COR-L47 (cell line): ENCODE data around the gene MLLT11.
"Not testable (repeated sequence)": the region's sequence is repeated elsewhere in the genome, so short reads cannot be mapped to it uniquely, and the experiment has no call there.

Experiments used
- DNase-seq: peaks from one replicate; lab custom pipeline; 2025; lab: John Stamatoyannopoulos, UW

Gene MLLT11

GRCh38 chr1:151056149-151056548 lies 4.0 kb upstream of the MLLT11 start:
- no peak for DNase-seq

DNA sequence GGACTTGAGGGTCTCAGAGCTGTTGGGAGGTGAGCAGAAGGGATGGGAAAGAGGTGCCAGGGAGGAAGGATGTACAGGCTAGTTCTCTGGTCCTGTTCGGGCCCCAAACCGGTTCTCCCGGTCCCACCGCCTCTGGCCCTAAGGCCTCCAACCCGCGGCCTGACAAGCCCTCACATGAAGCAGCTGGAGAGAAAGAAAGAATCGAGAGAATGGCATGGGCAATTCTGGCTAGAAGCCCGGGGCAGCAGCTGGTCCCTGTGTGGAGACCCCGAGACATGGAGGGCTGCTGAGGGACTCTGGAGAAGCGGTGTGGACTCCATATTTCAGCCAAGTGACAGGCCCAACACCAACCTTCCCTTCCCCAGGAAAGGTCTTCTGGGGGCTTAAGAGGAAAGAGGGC lies 1.5 kb upstream of the MLLT11 start:
- DNase-seq = peak; percentile 24

DNA sequence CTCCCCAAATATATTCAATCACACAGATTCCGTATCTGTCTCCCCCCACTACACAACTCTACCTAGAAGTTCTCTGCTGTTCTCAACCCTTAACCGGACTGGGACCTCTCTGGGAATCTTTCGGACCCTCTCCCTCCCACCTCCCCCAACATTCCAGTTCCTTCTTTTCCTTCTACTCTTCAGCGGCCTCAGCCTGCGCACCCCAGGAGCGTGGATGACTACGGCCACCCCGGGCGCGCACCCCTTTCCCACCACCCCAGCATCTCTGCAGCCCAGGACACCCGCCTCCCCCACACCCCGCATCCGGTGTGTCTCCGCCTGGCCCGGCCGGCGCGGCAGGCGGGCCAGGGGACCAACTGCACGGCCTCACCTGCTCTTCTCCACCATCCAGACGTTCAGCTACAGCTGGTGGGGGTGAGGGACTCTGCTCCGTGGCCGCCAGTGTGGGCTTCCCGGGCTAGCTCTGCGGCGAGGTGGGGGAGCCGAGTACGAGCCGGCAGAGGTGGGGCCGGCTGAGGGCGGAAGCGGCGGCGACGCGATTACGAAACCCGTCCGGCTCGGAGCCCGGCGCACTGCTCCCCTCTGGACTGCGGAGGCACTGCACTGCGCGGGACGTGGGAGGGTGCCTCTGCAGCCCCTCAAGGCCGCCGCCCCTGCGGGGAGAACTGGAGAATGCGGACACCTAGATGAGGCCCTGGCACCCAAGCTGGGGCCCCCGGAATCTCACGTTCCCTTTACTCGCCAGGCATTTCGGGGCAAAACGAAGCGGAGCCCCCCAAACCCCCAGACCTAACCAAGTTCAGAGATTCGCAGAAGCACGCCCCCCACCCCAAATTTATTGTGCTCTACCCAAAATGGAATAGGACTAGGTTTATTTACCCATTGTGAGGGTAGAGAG lies 839 bp upstream of the MLLT11 start, which contains the start of gene CDC42SE1:
CDC42SE1 (minus strand) TSS at position 514 of the 898 bp plus-strand sequence. CDS start 3,892 bp downstream, outside the sequence.
- DNase-seq = peak; percentile 84

DNA sequence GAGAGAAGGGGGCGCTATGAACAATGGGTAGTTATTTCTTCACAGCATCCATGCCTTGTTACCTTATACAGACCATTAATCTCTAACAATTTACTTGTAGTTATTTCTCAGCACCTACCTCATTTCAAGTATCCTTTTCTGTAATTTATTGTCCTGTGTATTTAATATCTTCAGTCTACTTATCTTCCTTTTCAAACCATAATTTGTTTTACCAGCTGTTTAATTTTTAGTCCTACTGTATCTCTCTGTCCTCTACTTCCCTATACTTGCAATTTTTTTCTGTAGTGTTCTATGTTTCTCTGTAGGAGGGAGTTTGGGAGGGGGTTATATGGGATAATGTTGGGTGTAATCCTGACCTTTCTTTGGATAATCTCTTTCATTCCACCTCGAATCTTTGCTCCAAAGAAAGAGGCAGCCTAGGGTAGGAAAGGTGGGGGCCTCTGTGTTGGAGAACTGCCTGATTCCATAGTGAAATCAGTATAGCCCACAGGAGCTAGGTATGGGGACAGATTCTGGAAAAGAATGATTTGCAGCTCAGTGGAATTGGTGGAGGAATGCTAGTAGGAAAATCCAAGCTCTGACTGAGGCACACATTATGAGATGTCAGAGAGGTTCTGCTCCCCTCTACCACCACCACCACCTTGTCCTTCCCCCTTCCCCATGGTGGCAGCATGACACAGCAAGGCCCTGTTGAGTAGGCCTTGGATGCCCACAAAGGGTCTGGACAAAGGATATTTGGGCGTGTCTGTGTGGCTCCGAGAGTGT lies 642 bp downstream of the MLLT11 start:
- peak; percentile 42 for DNase-seq

DNA sequence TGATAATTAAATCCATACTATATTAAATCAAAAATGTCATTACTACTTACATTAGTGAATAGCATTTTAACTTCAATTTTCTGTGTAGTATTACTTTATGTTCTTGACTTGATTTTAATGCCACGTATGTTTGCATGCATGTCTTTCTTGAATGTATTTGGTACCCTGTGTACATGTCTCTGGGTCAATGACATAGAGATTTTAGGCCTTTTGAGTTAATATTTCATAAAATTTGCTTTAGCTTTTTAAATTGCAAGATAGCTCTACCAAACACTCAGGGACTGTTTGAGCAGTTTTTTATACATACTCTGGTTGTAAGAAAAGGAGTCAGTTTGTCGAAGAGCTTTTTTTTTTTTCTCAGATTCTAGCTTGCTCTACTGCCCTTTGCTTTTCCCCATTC lies 1.5 kb downstream of the MLLT11 start:
- DNase-seq = no peak

DNA sequence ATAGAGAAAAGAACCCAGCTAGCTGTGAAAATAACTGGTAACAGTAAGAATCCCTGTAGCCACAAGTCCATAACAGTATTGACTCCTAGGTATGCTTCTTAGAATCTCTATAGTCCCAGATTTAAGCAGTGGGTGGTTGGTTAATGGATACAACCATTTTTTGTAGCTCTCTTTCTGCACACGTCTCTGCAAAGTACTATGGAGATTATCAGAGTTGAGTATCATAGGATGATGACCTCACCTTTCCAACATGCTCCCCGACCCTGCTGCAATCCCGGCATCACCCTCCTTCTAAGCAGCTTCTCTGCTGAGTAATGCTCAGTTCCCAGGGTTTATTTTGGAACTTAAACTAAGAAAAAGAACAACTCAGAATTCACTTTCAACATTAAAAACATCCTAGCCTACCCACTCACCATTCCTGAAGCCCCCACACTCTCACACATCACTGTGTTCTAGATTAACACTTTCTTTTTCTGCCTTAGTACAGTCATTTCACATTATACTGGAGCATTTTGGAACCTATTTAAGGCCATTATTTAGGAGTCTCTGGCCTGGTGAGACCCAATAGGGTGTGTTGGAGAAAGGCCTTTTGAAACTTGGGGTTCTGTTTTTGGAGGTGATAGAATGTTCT lies 2.7 kb downstream of the MLLT11 start:
- DNase-seq = no peak

- DNase-seq = no peak
Measured at GRCh38 chr1:151065089-151065645, 5.0 kb downstream of the MLLT11 start.

DNA sequence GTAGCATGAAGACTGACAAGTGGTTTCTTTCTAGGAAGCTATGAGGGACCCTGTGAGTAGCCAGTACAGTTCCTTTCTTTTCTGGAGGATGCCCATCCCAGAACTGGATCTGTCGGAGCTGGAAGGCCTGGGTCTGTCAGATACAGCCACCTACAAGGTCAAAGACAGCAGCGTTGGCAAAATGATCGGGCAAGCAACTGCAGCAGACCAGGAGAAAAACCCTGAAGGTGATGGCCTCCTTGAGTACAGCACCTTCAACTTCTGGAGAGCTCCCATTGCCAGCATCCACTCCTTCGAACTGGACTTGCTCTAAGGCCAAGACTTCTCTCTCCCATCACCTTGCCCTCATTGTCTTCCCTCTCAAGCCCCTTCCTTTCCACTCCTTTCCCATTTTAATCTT lies 7.0 kb downstream of the MLLT11 start:
- DNase-seq = no peak

GRCh38 chr1:151069103-151069486 lies 8.9 kb downstream of the MLLT11 start:
- DNase-seq = no peak

- peak; percentile 81 for DNase-seq
Measured at GRCh38 chr1:151070474-151071276, 10.5 kb downstream of the MLLT11 start, which contains the start of gene GABPB2. Gene GABPB2 (plus strand): TSS chr1:151070761. CDS start chr1:151088190, 17,429 bp downstream.

DNA sequence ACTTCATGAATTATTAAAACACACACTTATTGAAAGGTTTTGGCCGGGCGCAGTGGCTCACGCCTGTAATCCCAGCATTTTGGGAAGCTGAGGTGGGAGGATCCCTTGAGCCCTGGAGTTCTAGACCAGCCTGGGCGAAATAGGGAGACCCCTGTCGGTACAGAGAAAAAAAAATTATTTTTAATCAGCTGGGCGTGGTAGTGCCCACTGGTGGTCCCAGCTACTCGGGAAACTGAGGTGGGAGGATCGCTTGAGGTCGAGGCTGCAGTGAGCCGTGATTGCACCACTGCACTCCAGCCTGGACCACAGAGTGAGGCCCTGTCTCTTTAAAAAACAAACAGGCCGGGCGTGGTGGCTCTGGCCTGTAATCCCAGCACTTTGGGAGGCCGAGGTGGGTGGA lies 12.0 kb downstream of the MLLT11 start:
- DNase-seq = no peak

- peak; percentile 3 for DNase-seq
Measured at GRCh38 chr1:151085953-151086559, 25.9 kb downstream of the MLLT11 start.

DNA sequence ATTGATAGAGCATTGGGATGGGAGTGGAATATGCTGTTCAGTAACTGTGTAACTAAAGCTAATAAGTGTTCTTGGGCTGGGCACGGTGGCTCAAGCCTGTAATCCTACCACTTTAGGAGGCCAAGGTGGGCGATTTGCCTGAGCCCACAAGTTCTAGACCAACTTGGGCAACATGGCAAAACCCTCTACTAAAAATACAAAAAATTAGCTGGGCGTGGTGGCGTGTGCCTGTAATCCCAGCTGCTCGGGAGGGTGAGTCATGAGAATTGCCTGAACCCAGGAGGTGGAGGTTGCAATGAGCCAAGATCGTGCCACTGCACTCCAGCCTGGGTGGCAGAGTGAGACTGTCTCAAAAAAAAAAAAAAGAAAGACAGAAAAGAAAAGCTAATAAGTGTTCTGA lies 37.2 kb downstream of the MLLT11 start:
- not testable (repeated sequence) for DNase-seq

GRCh38 chr1:151098126-151098525 lies 37.9 kb downstream of the MLLT11 start:
- DNase-seq = no peak

DNA sequence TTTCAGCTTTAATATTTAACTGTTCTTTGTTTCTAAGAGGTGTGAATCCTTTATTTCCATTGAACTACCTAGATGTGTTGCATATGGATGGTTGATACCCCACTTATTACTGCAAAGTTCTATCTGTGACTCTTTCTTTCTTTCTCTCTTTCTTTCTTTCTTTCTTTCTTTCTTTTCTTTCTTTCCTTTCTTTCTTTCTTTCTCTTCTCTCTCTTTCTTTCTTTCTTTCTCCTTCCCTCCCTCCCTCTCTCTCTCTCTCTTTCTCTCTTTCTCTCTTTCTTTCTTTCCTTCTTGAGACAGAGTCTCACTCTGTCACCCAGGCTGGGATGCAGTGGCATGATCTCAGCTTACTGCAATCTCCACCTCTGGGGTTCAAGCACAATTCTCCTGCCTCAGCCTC lies 44.4 kb downstream of the MLLT11 start:
- DNase-seq = no peak

GRCh38 chr1:151106894-151107293 lies 46.7 kb downstream of the MLLT11 start:
- DNase-seq = no peak

- DNase-seq = no peak
Measured at GRCh38 chr1:151108331-151108730, 48.1 kb downstream of the MLLT11 start.

GRCh38 chr1:151113877-151114276 lies 53.7 kb downstream of the MLLT11 start:
- no peak for DNase-seq
